Kidney (tissue), 14 donors: ENCODE measurements around the gene ZSCAN5B. TPM values are rescaled to one million over a fixed set of nuclear protein-coding genes. Genes with fewer than 3 reads are reported as not detected.
"Not testable (repeated sequence)": the region's sequence is repeated elsewhere in the genome, so short reads cannot be mapped to it uniquely, and the experiment has no call there.

ENCODE experiments used
- DNase-seq, 5 donors: peaks; one replicate each; pipeline ENCODE4 v3.0.0-alpha.2; 2013 to 2020
- FAIRE-seq: peaks from 2 replicates; lab custom pipeline; 2012; peaks lifted over from hg19 to GRCh38; lab: Jason Lieb, UNC
- H3K27ac ChIP-seq, 2 donors: one replicate each; pipeline ENCODE4 v1.7.0; 2013; ENCODE audit warnings: low read depth in 2 of 2, low read length in 2 of 2, inconsistent platforms in 1 of 2
- H3K27me3 ChIP-seq: one replicate; pipeline ENCODE4 v1.7.1; 2013; ENCODE audit warnings: low read length, inconsistent platforms; ENCODE audit not compliant: control insufficient read depth, insufficient read depth
- H3K36me3 ChIP-seq, 3 donors: one replicate each; pipeline versions ENCODE4 v1.7.0 to v1.7.1; 2013; ENCODE audit warnings: low read length in 3 of 3, control low read depth in 1 of 3, inconsistent platforms in 1 of 3; ENCODE audit not compliant: insufficient read depth in 3 of 3, control insufficient read depth in 2 of 3
- H3K4me1 ChIP-seq, 3 donors: one replicate each; pipeline versions ENCODE4 v1.7.0 to v1.7.1; 2013; ENCODE audit warnings: low read length in 3 of 3, inconsistent platforms in 1 of 3, low read depth in 1 of 3; ENCODE audit not compliant: control insufficient read depth in 2 of 3, insufficient read depth in 2 of 3
- H3K4me3 ChIP-seq, 3 donors: one replicate each; pipeline versions ENCODE4 v1.7.0 to v1.8.1; 2013; ENCODE audit warnings: low read length in 3 of 3, control low read depth in 1 of 3, inconsistent platforms in 1 of 3
- H3K9ac ChIP-seq, 3 donors: one replicate each; pipeline versions ENCODE4 v1.7.0 to v1.7.1; 2013; ENCODE audit warnings: low read length in 3 of 3, control low read depth in 1 of 3, inconsistent platforms in 1 of 3
- H3K9me3 ChIP-seq, 3 donors: one replicate each; pipeline versions ENCODE4 v1.7.0 to v1.7.1; 2013; ENCODE audit warnings: low read length in 3 of 3, control low read depth in 1 of 3, inconsistent platforms in 1 of 3; ENCODE audit not compliant: control insufficient read depth in 2 of 3, insufficient read depth in 1 of 3
- CTCF ChIP-seq: IDR thresholded peaks from 3 replicates; pipeline ENCODE4 v1.5.1; 2012; ENCODE audit warnings: mild to moderate bottlenecking, moderate library complexity, borderline replicate concordance; ENCODE audit not compliant: insufficient read depth; ENCODE audit errors: extremely low read depth
- intact Hi-C: fragments of 100-400 bp; cut with DNase I; formaldehyde crosslinking; loops from one replicate; pipeline ENCODE4 v1.11.1; 2022
- polyA plus RNA-seq: library from polyadenylated mRNA; stranded (reverse); fragments of 350-450 nt; fragmentation: Illumina TruSeq; extraction: RNeasy Lipid Tissue Mini Kit (QIAGEN cat#74804); gene quantifications from one replicate; pipeline ENCODE4 v1.2.3, GENCODE V29; 2014; ENCODE audit warnings: low read depth, low replicate concordance; ENCODE audit not compliant: insufficient read depth
- total RNA-seq: library from RNA; stranded (reverse); fragmentation: NEBNext Ultra II Directional; extraction: Animal tissue kit (Norgen Biotek cat#: 25700); gene quantifications from one replicate; pipeline ENCODE4 v1.2.1, GENCODE V29; 2021
- donor health status: control.
- donor health status: control.
- donor health status: control.
- donor health status: control.
- donor health status: control.
- donor health status: DM: yes; HTN: yes; CAD: no.
- donor health status: Normal renal cell carcinoma (clear cell type).

Gene ZSCAN5B
- total and polyA plus RNA-seq, 2 donors from 2014 or later: not detected

- H3K36me3 ChIP-seq: no peaks in the 10 kb centered on the region
- no peak overlapping the region for H3K9ac ChIP-seq
- no peak overlapping the region for H3K4me3 ChIP-seq
- DNase-seq: peak in 1 of 5 donors; percentile 15
- no peak for TF ChIP-seq CTCF
- FAIRE-seq: no peak
- H3K4me1 ChIP-seq: no peaks in the 10 kb centered on the region
- H3K9me3 ChIP-seq: no peaks in the 10 kb centered on the region
- no peaks in the 10 kb centered on the region for H3K27me3 ChIP-seq
- intact Hi-C loops: loop anchor here (10.0 kb wide), 1 partner anchor 103 kb away; no protein-coding TSS in a partner anchor
- no peak overlapping the region for H3K27ac ChIP-seq
Observed at GRCh38 chr19:56177564-56178243, 19.9 kb downstream of the ZSCAN5B start.

GRCh38 chr19:56176881-56177280 is 20.7 kb downstream of the ZSCAN5B start:
- intact Hi-C loops: loop anchor here (10.0 kb wide), 1 partner anchor 102 kb away; no protein-coding TSS in a partner anchor
- no peak for TF ChIP-seq CTCF
- DNase-seq (peak in 1 of 5 donors; percentile 37), FAIRE-seq (no peak)
- H3K4me3 ChIP-seq: no peak overlapping the region
- H3K9ac ChIP-seq: no peak overlapping the region
- H3K36me3 ChIP-seq: no peaks in the 10 kb centered on the region
- H3K27ac ChIP-seq: no peak overlapping the region
- H3K4me1 ChIP-seq: no peaks in the 10 kb centered on the region
- no peaks in the 10 kb centered on the region for H3K9me3 ChIP-seq
- H3K27me3 ChIP-seq: no peaks in the 10 kb centered on the region

GRCh38 chr19:56176310-56176709 is 21.3 kb downstream of the ZSCAN5B start:
- not testable (repeated sequence) for H3K4me1 ChIP-seq, DNase-seq, H3K36me3 ChIP-seq, H3K4me3 ChIP-seq, H3K27ac ChIP-seq, H3K9ac ChIP-seq, H3K27me3 ChIP-seq, H3K9me3 ChIP-seq, FAIRE-seq
- intact Hi-C loops: loop anchor here (10.0 kb wide), 1 partner anchor 102 kb away; no protein-coding TSS in a partner anchor

- not testable (repeated sequence) for H3K36me3 ChIP-seq, H3K27me3 ChIP-seq, H3K9ac ChIP-seq, H3K4me1 ChIP-seq, H3K27ac ChIP-seq, H3K4me3 ChIP-seq, H3K9me3 ChIP-seq, FAIRE-seq
- peak in 2 of 5 donors; percentile 39 to 49 for DNase-seq
- intact Hi-C loops: loop anchor here (10.0 kb wide), 1 partner anchor 101 kb away; no protein-coding TSS in a partner anchor
Observed at GRCh38 chr19:56175861-56176307, 21.7 kb downstream of the ZSCAN5B start, which contains the start of gene GALP. TSS of gene GALP (plus strand) at chr19:56176008. CDS start at chr19:56177109, 1,101 bp downstream.
